Stimulated activated CD4-positive, alpha-beta T cell treated with anti-CD3 and anti-CD28 coated beads, Interleukin-2, amount 100 ng/mL, for 4 hours (primary cell): Measurements from ENCODE around the gene DIS3L2.

Experiments used
- DNase-seq: peaks from one replicate; pipeline ENCODE4 v3.0.0-alpha.2; 2020; ENCODE audit warnings: low read depth

The DIS3L2 gene

GRCh38 chr2:232268636-232269165, 307.2 kb downstream of the DIS3L2 start:
- no peak for DNase-seq

GRCh38 chr2:232269867-232270266, 308.4 kb downstream of the DIS3L2 start:
- DNase-seq = no peak

GRCh38 chr2:232273903-232274643, 312.6 kb downstream of the DIS3L2 start:
- DNase-seq = no peak

GRCh38 chr2:232275670-232276069, 314.2 kb downstream of the DIS3L2 start:
- no peak for DNase-seq

- DNase-seq = no peak
These were observed 314.7 kb downstream of the DIS3L2 start for GRCh38 chr2:232276084-232276732.

GRCh38 chr2:232276733-232277313, 315.3 kb downstream of the DIS3L2 start:
- DNase-seq = no peak

- no peak for DNase-seq
These were observed 317.0 kb downstream of the DIS3L2 start for GRCh38 chr2:232278534-232278933.

GRCh38 chr2:232280341-232280740, 318.8 kb downstream of the DIS3L2 start:
- no peak for DNase-seq

GRCh38 chr2:232281858-232282507, 320.5 kb downstream of the DIS3L2 start:
- no peak for DNase-seq

- DNase-seq = no peak
These were observed 321.1 kb downstream of the DIS3L2 start for GRCh38 chr2:232282508-232283055.

- no peak for DNase-seq
These were observed 324.7 kb downstream of the DIS3L2 start for GRCh38 chr2:232286001-232286868.

- DNase-seq = no peak
These were observed 325.8 kb downstream of the DIS3L2 start for GRCh38 chr2:232287316-232287715.

- DNase-seq = no peak
These were observed 327.0 kb downstream of the DIS3L2 start for GRCh38 chr2:232288489-232289030.

GRCh38 chr2:232290668-232291067, 329.2 kb downstream of the DIS3L2 start:
- DNase-seq = no peak

- DNase-seq = no peak
These were observed 329.8 kb downstream of the DIS3L2 start for GRCh38 chr2:232291343-232291742.

- DNase-seq = peak; percentile 24
These were observed 331.1 kb downstream of the DIS3L2 start for GRCh38 chr2:232292395-232293154.

GRCh38 chr2:232293191-232293590, 331.7 kb downstream of the DIS3L2 start:
- no peak for DNase-seq

GRCh38 chr2:232295971-232296370, 334.5 kb downstream of the DIS3L2 start:
- DNase-seq = no peak

- DNase-seq = no peak
These were observed 335.4 kb downstream of the DIS3L2 start for GRCh38 chr2:232296776-232297525.
